Stomach (tissue), 9 donors: ENCODE data around the gene PDE9A. TPM values are rescaled to one million over a fixed set of nuclear protein-coding genes. Genes with fewer than 3 reads are reported as not detected.
"Not testable (repeated sequence)": the region's sequence is repeated elsewhere in the genome, so short reads cannot be mapped to it uniquely, and the experiment has no call there.

Experiments
- DNase-seq, 2 donors: peaks; one replicate each; pipeline versions ENCODE4 v3.0.0 to v3.0.0-alpha.2; 2013 to 2019
- H3K27ac ChIP-seq, 5 donors: fragments of 200-600 bp in 4 of 5; sonication (generic) in 4 of 5; one replicate each; pipeline ENCODE4 v1.5.1; 2013 to 2019; ENCODE audit warnings: mild to moderate bottlenecking in 1 of 5, moderate library complexity in 1 of 5
- H3K27me3 ChIP-seq, 3 donors: fragments of 200-600 bp; sonication (generic); one replicate each; pipeline ENCODE4 v1.5.1; 2017 to 2019; ENCODE audit warnings: mixed run types in 1 of 3
- H3K36me3 ChIP-seq, 4 donors: fragments of 200-600 bp; sonication (generic); 1 replicate in 3 of 4; 2 replicates in 1 of 4; pipeline ENCODE4 v1.5.1; 2016 to 2019
- H3K4me1 ChIP-seq, 4 donors: fragments of 200-600 bp; sonication (generic); one replicate each; pipeline ENCODE4 v1.5.1; 2016 to 2019
- H3K4me3 ChIP-seq, 4 donors: fragments of 200-600 bp; sonication (generic) in 3 of 4; one replicate each; pipeline ENCODE4 v1.5.1; 2016 to 2019; ENCODE audit warnings: mild to moderate bottlenecking in 1 of 4
- H3K9me3 ChIP-seq, 4 donors: fragments of 200-600 bp; sonication (generic); one replicate each; pipeline ENCODE4 v1.5.1; 2016 to 2019
- CTCF ChIP-seq, 7 experiments: fragments of 450-650 bp in 4 of 7; fragments of 200-600 bp in 3 of 7; sonication (generic) in 3 of 7; IDR thresholded peaks; one replicate each; pipeline ENCODE4 v1.5.1; 2016 to 2019; ENCODE audit warnings: antibody characterized with exemption in 7 of 7, control low read depth in 2 of 7, mild to moderate bottlenecking in 1 of 7
- EP300 ChIP-seq: sonication (generic); formaldehyde crosslinking; IDR thresholded peaks from one replicate; pipeline ENCODE4 v1.6.1; 2017; ENCODE audit warnings: antibody characterized with exemption
- POLR2A ChIP-seq, 4 donors: fragments of 450-650 bp; IDR thresholded peaks; one replicate each; pipeline ENCODE4 v1.6.1; 2016; ENCODE audit warnings: antibody characterized with exemption in 4 of 4, control low read depth in 2 of 4, mild to moderate bottlenecking in 1 of 4, moderate library complexity in 1 of 4
- POLR2AphosphoS5 ChIP-seq, 3 donors: sonication (generic); formaldehyde crosslinking; IDR thresholded peaks; one replicate each; pipeline ENCODE4 v1.6.1; 2016; ENCODE audit warnings: antibody characterized with exemption in 3 of 3
- WGBS, 5 donors: extraction: QIAGEN DNeasy Blood & Tissue Kit in 3 of 5; methylation state at CpG; one replicate each; pipeline versions ENCODE4 v1.1.5 to v1.1.7; 2013 to 2018; 5-methylcytosine and 5-hydroxymethylcytosine counted together
- intact Hi-C: fragments of 100-400 bp; cut with DNase I; formaldehyde crosslinking; loops from one replicate; pipeline ENCODE4 v1.15.1; 2023; ENCODE audit warnings: low total_unique reads
- polyA plus RNA-seq, 3 donors: library from polyadenylated mRNA; stranded (reverse); fragments of 200-250 nt; gene quantifications; one replicate each; pipeline ENCODE4 v1.2.3, GENCODE V29; 2013
- total RNA-seq, 5 donors: library from RNA; depleted of rRNA; stranded (reverse); fragments of >200 nt; gene quantifications; one replicate each; pipeline versions ENCODE4 v1.1.0 to v1.2.3, GENCODE V29; 2014 to 2016
- donor health status: healthy with polysubstance abuse.
- donor health status: Bipolar disorder and iron deficiency.
- donor health status: healthy.

Gene PDE9A
- total and polyA plus RNA-seq, 8 donors: 6.4 to 77.1 (median 11.9) TPM

GRCh38 chr21:42613756-42614155 is 39.7 kb upstream of the PDE9A start:
- intact Hi-C loops: no loop called here
- Histone ChIP-seq H3K27me3 (peaks cover 3 to 28% (median 15%) of the 10 kb centered on the region in 3 donors), H3K4me3 (no peak overlapping the region), H3K9me3 (peaks cover 0 to 8% (median 0%) of the 10 kb centered on the region in 4 donors), H3K4me1 (peaks cover 0 to 16% (median 8%) of the 10 kb centered on the region in 4 donors), H3K36me3 (no peaks in the 10 kb centered on the region), H3K27ac (no peak overlapping the region)
- no peak for TF ChIP-seq POLR2AphosphoS5 (IDR thresholded peaks at IDR 0.05)
- no peak for TF ChIP-seq POLR2A (IDR thresholded peaks at IDR 0.05)
- TF ChIP-seq EP300: no peak
- no peak for TF ChIP-seq CTCF (IDR thresholded peaks at IDR 0.05)
- no peak for DNase-seq
- 91 to 96% (median 92%) methylated on average over 5 of the region's 5 CpGs for WGBS, 5 donors

- H3K4me3 ChIP-seq: no peak overlapping the region
- peaks cover 3 to 34% (median 16%) of the 10 kb centered on the region in 3 donors for H3K27me3 ChIP-seq
- H3K9me3 ChIP-seq: peaks cover 0 to 8% (median 0%) of the 10 kb centered on the region in 4 donors
- H3K27ac ChIP-seq: no peak overlapping the region
- H3K4me1 ChIP-seq: peaks cover 0 to 16% (median 8%) of the 10 kb centered on the region in 4 donors
- H3K36me3 ChIP-seq: no peaks in the 10 kb centered on the region
- intact Hi-C loops: no loop called here
- no peak for DNase-seq
- TF ChIP-seq POLR2AphosphoS5 (IDR thresholded peaks at IDR 0.05) (no peak), EP300 (no peak), CTCF (IDR thresholded peaks at IDR 0.05) (no peak), POLR2A (IDR thresholded peaks at IDR 0.05) (no peak)
- 65 to 81% (median 71%) methylated on average over 9 of the region's 9 CpGs for WGBS, 5 donors
Observed at GRCh38 chr21:42614396-42614795, 39.0 kb upstream of the PDE9A start.

GRCh38 chr21:42614811-42615351 is 38.5 kb upstream of the PDE9A start:
- no peaks in the 10 kb centered on the region for H3K36me3 ChIP-seq
- peaks cover 0 to 16% (median 8%) of the 10 kb centered on the region in 4 donors for H3K4me1 ChIP-seq
- TF ChIP-seq EP300: no peak
- TF ChIP-seq CTCF (IDR thresholded peaks at IDR 0.05): no peak
- no peak for TF ChIP-seq POLR2AphosphoS5 (IDR thresholded peaks at IDR 0.05)
- no peak for TF ChIP-seq POLR2A (IDR thresholded peaks at IDR 0.05)
- no peak overlapping the region for H3K4me3 ChIP-seq
- WGBS, 5 donors: 20 to 33% (median 25%) methylated on average over 7 to 14 of the region's 14 CpGs
- peak; percentile 49 to 72 for DNase-seq
- peaks cover 0 to 8% (median 0%) of the 10 kb centered on the region in 4 donors for H3K9me3 ChIP-seq
- no peak overlapping the region for H3K27ac ChIP-seq
- H3K27me3 ChIP-seq: peaks cover 3 to 39% (median 20%) of the 10 kb centered on the region in 3 donors
- intact Hi-C loops: no loop called here

- intact Hi-C loops, DNase-seq, H3K36me3 ChIP-seq, H3K4me3 ChIP-seq, H3K9me3 ChIP-seq, H3K27ac ChIP-seq: not testable (repeated sequence)
- Histone ChIP-seq H3K4me1 (peaks cover 0 to 16% (median 8%) of the 10 kb centered on the region in 4 donors), H3K27me3 (peaks cover 3 to 44% (median 20%) of the 10 kb centered on the region in 3 donors)
- WGBS, 5 donors: 40 to 73% (median 60%) methylated on average over 1 to 5 of the region's 5 CpGs
Observed at GRCh38 chr21:42615377-42615776, 38.0 kb upstream of the PDE9A start.

- intact Hi-C loops: no loop called here
- H3K36me3 ChIP-seq: no peaks in the 10 kb centered on the region
- H3K4me3 ChIP-seq: no peak overlapping the region
- no peak overlapping the region for H3K27ac ChIP-seq
- H3K4me1 ChIP-seq: peaks cover 0 to 16% (median 8%) of the 10 kb centered on the region in 4 donors
- TF ChIP-seq EP300 (no peak), POLR2AphosphoS5 (IDR thresholded peaks at IDR 0.05) (no peak), POLR2A (IDR thresholded peaks at IDR 0.05) (no peak), CTCF (IDR thresholded peaks at IDR 0.05) (no peak)
- H3K27me3 ChIP-seq: peaks cover 3 to 49% (median 20%) of the 10 kb centered on the region in 3 donors
- no peak for DNase-seq
- WGBS, 5 donors: 54 to 63% (median 59%) methylated on average over 3 of the region's 3 CpGs
- peaks cover 0 to 8% (median 0%) of the 10 kb centered on the region in 4 donors for H3K9me3 ChIP-seq
Observed at GRCh38 chr21:42615924-42616323, 37.5 kb upstream of the PDE9A start.
